ENCODE data around the gene PRKG1. TPM values are rescaled to one million over a fixed set of nuclear protein-coding genes. Genes with fewer than 3 reads are reported as not detected.

PRKG1 gene
- total and polyA plus RNA-seq, 4 donors = 0.46 to 5.1 (median 1.5) TPM

DNA sequence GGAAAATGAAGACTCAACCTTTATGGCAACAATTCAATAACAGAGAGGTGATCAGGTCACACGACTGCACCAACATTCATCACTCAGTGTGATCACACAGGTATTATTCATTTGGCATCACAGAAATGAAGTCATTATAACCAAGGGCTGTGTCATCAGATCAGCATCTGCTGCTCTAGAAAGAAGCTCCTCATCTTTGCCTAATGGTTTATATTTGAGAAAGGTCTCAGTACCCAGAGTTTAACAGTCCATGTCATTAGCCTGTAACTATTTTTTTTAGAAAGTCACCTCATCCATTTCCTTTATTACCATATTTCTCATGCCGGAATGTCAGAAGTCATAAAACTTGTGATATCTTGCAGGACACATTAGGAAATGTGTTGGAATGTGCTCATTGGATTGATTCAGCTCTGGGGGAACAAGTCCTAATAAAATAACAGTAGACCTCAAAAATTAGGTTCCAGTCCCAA lies 45.1 kb upstream of the PRKG1 start:
- Histone ChIP-seq H3K4me3 (ENCODE audit: low read depth in 1 of 3, low read length in 3 of 3) (no peak overlapping the region), H3K4me1 (ENCODE audit: control insufficient read depth in 4 of 4, insufficient read depth in 4 of 4, low read length in 3 of 4) (peaks cover 0 to under 1% (median 0%) of the 10 kb centered on the region in 4 donors), H3K27ac (ENCODE audit: low read depth in 1 of 2, low read length in 2 of 2) (no peak overlapping the region), H3K9ac (ENCODE audit: low read depth in 1 of 2, low read length in 2 of 2) (no peak overlapping the region), H3K36me3 (ENCODE audit: control insufficient read depth in 4 of 4, insufficient read depth in 3 of 4, low read depth in 1 of 4, low read length in 3 of 4) (no peaks in the 10 kb centered on the region), H3K9me3 (ENCODE audit: control insufficient read depth in 4 of 4, low read length in 3 of 4) (no peaks in the 10 kb centered on the region), H3K27me3 (ENCODE audit: control insufficient read depth in 4 of 4, insufficient read depth in 4 of 4, low read length in 3 of 4) (no peaks in the 10 kb centered on the region)
- DNase-seq (ENCODE audit: low spot score) = no peak
- 82% methylated on average over 2 of the region's 2 CpGs for WGBS
- TF ChIP-seq, protein P1, sequence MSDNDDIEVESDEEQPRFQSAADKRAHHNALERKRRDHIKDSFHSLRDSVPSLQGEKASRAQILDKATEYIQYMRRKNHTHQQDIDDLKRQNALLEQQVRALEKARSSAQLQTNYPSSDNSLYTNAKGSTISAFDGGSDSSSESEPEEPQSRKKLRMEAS (IDR thresholded peaks at IDR 0.05) = no peak
- TF ChIP-seq TAF1 (conservative IDR thresholded peaks at IDR 0.05) = no peak
- no peak for TF ChIP-seq SP1 (IDR thresholded peaks at IDR 0.05)
- no peak for TF ChIP-seq EGR1 (IDR thresholded peaks at IDR 0.05; ENCODE audit: low read depth in 2 of 2)
- no peak for TF ChIP-seq ATF3 (IDR thresholded peaks at IDR 0.05)
- TF ChIP-seq FOXA1 (IDR thresholded peaks at IDR 0.05) = no peak
- no peak for TF ChIP-seq RXRA (IDR thresholded peaks at IDR 0.05)
- TF ChIP-seq HNF4A (conservative IDR thresholded peaks at IDR 0.05) = no peak
- TF ChIP-seq YY1 (IDR thresholded peaks at IDR 0.05) = no peak
- TF ChIP-seq, protein P2, sequence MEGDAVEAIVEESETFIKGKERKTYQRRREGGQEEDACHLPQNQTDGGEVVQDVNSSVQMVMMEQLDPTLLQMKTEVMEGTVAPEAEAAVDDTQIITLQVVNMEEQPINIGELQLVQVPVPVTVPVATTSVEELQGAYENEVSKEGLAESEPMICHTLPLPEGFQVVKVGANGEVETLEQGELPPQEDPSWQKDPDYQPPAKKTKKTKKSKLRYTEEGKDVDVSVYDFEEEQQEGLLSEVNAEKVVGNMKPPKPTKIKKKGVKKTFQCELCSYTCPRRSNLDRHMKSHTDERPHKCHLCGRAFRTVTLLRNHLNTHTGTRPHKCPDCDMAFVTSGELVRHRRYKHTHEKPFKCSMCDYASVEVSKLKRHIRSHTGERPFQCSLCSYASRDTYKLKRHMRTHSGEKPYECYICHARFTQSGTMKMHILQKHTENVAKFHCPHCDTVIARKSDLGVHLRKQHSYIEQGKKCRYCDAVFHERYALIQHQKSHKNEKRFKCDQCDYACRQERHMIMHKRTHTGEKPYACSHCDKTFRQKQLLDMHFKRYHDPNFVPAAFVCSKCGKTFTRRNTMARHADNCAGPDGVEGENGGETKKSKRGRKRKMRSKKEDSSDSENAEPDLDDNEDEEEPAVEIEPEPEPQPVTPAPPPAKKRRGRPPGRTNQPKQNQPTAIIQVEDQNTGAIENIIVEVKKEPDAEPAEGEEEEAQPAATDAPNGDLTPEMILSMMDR (IDR thresholded peaks at IDR 0.05; ENCODE audit: low read depth, low read length, missing input control) = no peak
- no peak for TF ChIP-seq RAD21 (IDR thresholded peaks at IDR 0.05)
- no peak for TF ChIP-seq HNF4G (IDR thresholded peaks at IDR 0.05)
- TF ChIP-seq, protein P3, sequence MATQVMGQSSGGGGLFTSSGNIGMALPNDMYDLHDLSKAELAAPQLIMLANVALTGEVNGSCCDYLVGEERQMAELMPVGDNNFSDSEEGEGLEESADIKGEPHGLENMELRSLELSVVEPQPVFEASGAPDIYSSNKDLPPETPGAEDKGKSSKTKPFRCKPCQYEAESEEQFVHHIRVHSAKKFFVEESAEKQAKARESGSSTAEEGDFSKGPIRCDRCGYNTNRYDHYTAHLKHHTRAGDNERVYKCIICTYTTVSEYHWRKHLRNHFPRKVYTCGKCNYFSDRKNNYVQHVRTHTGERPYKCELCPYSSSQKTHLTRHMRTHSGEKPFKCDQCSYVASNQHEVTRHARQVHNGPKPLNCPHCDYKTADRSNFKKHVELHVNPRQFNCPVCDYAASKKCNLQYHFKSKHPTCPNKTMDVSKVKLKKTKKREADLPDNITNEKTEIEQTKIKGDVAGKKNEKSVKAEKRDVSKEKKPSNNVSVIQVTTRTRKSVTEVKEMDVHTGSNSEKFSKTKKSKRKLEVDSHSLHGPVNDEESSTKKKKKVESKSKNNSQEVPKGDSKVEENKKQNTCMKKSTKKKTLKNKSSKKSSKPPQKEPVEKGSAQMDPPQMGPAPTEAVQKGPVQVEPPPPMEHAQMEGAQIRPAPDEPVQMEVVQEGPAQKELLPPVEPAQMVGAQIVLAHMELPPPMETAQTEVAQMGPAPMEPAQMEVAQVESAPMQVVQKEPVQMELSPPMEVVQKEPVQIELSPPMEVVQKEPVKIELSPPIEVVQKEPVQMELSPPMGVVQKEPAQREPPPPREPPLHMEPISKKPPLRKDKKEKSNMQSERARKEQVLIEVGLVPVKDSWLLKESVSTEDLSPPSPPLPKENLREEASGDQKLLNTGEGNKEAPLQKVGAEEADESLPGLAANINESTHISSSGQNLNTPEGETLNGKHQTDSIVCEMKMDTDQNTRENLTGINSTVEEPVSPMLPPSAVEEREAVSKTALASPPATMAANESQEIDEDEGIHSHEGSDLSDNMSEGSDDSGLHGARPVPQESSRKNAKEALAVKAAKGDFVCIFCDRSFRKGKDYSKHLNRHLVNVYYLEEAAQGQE (IDR thresholded peaks at IDR 0.05) = no peak
- no peak for TF ChIP-seq GABPA (IDR thresholded peaks at IDR 0.05 in 1 of 2, conservative IDR thresholded peaks at IDR 0.05 in 1 of 2)
- no peak for TF ChIP-seq FOXA2 (IDR thresholded peaks at IDR 0.05)
- TF ChIP-seq, protein P4, sequence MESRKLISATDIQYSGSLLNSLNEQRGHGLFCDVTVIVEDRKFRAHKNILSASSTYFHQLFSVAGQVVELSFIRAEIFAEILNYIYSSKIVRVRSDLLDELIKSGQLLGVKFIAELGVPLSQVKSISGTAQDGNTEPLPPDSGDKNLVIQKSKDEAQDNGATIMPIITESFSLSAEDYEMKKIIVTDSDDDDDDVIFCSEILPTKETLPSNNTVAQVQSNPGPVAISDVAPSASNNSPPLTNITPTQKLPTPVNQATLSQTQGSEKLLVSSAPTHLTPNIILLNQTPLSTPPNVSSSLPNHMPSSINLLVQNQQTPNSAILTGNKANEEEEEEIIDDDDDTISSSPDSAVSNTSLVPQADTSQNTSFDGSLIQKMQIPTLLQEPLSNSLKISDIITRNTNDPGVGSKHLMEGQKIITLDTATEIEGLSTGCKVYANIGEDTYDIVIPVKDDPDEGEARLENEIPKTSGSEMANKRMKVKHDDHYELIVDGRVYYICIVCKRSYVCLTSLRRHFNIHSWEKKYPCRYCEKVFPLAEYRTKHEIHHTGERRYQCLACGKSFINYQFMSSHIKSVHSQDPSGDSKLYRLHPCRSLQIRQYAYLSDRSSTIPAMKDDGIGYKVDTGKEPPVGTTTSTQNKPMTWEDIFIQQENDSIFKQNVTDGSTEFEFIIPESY (IDR thresholded peaks at IDR 0.05) = no peak

GRCh38 chr10:51030480-51030879 lies 43.8 kb upstream of the PRKG1 start:
- Histone ChIP-seq H3K27ac (ENCODE audit: low read depth in 1 of 2, low read length in 2 of 2) (no peak overlapping the region), H3K9me3 (ENCODE audit: control insufficient read depth in 4 of 4, low read length in 3 of 4) (no peaks in the 10 kb centered on the region), H3K4me1 (ENCODE audit: control insufficient read depth in 4 of 4, insufficient read depth in 4 of 4, low read length in 3 of 4) (no peaks in the 10 kb centered on the region), H3K27me3 (ENCODE audit: control insufficient read depth in 4 of 4, insufficient read depth in 4 of 4, low read length in 3 of 4) (no peaks in the 10 kb centered on the region), H3K9ac (ENCODE audit: low read depth in 1 of 2, low read length in 2 of 2) (no peak overlapping the region), H3K36me3 (ENCODE audit: control insufficient read depth in 4 of 4, insufficient read depth in 3 of 4, low read depth in 1 of 4, low read length in 3 of 4) (no peaks in the 10 kb centered on the region), H3K4me3 (ENCODE audit: low read depth in 1 of 3, low read length in 3 of 3) (no peak overlapping the region)
- DNase-seq (ENCODE audit: low spot score) = no peak
- WGBS = 82% methylated on average over 2 of the region's 2 CpGs
- TF ChIP-seq HNF4A (conservative IDR thresholded peaks at IDR 0.05) = no peak
- no peak for TF ChIP-seq SP1 (IDR thresholded peaks at IDR 0.05)
- no peak for TF ChIP-seq TAF1 (conservative IDR thresholded peaks at IDR 0.05)
- TF ChIP-seq YY1 (IDR thresholded peaks at IDR 0.05) = no peak
- TF ChIP-seq, protein P4 (IDR thresholded peaks at IDR 0.05) = no peak
- no peak for TF ChIP-seq RAD21 (IDR thresholded peaks at IDR 0.05)
- no peak for TF ChIP-seq RXRA (IDR thresholded peaks at IDR 0.05)
- no peak for TF ChIP-seq NR2F2 (IDR thresholded peaks at IDR 0.05)
